ENCODE data around the gene SPEM3.
"Not testable (repeated sequence)": the region's sequence is repeated elsewhere in the genome, so short reads cannot be mapped to it uniquely, and the experiment has no call there.

SPEM3 gene

DNA sequence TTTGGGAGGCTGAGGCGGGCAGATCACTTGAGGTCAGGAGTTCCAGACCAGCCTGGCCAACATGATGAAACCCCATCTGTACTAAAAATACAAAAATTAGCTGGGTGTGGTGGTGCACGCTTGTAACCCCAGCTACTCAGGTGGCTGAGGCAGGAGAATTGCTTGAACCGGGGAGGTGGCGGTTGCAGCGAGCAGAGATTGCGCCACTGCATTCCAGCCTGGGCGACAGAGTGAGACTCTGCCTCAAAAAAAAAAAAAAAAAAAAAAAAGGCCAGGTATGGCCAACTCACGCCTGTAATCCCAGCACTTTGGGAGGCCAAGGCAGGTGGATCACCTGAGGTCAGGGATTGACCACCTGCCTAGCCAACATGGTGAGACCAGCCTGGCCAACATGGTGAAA lies 46.1 kb downstream of the SPEM3 start:
- not testable (repeated sequence) for H3K4me3 Mint-ChIP-seq; H3K9me3 Mint-ChIP-seq; DNase-seq (ENCODE audit: low spot score in 2 of 2); H3K27ac Mint-ChIP-seq; ATAC-seq (ENCODE audit: low read depth); H3K36me3 Mint-ChIP-seq; H3K27me3 Mint-ChIP-seq
- H3K4me1 Mint-ChIP-seq = peaks cover 32% of the 10 kb centered on the region

DNA sequence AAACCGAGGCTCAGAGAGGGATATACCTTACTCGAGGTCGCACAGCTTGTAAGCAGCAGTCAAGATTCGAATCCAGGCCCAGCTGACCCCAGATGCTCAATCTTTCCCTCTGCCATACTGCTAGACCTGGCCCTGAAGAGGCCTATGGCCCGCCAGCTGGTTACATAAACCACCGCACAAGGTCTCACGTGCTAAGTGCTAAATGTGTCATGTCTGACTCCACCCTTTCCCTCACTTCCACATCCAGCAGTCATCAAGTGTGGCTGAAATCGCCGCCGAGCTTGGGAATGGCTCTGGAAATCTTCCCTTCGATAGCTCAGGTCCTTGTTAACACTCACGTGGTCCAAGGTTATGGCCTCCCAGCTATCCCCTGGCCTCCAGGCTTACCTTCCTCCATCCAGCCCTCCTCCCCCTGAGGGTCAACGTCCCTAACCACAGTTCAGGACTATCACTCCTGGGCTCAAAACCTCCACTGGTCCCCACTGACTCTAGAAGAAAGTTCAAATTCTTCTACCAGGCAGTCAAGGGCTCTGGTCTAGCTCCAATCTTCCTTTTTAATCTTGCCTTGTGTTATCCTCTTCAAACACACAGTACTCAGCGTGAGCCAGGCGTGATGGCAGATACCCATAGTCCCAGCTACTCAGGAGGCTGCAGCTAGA lies 47.2 kb downstream of the SPEM3 start:
- Mint-ChIP-seq H3K9me3 (no peaks in the 10 kb centered on the region), H3K36me3 (no peaks in the 10 kb centered on the region), H3K4me1 (peaks cover 39% of the 10 kb centered on the region), H3K27ac (peak overlapping the region; percentile 29), H3K27me3 (no peaks in the 10 kb centered on the region), H3K4me3 (no peak overlapping the region)
- DNase-seq (ENCODE audit: low spot score in 2 of 2) (no peak), ATAC-seq (ENCODE audit: low read depth) (no peak)

DNA sequence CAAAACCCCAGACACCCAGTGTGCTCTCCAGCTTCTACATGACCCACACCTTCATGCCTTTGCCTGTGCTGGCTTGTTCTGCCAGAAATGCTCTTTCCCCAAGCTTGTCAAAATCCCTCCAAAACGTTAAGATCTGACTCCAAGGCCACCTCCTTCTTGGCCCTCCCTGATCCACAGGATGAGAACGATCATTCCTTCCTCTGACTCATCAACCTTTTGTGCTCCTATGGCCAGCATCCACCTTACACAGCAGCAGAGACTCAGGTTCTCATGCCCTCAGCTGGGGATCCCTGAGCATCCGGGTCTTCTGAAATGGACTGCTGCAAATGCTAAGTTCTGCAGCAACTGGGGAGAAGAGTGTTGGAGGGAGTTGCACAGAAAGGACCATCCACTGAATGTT lies 47.8 kb downstream of the SPEM3 start:
- Mint-ChIP-seq H3K4me1 (peaks cover 44% of the 10 kb centered on the region), H3K9me3 (no peaks in the 10 kb centered on the region), H3K36me3 (no peaks in the 10 kb centered on the region), H3K27me3 (no peaks in the 10 kb centered on the region), H3K27ac (peak overlapping the region; percentile 29), H3K4me3 (no peak overlapping the region)
- ATAC-seq (ENCODE audit: low read depth) (no peak), DNase-seq (ENCODE audit: low spot score in 2 of 2) (no peak)

DNA sequence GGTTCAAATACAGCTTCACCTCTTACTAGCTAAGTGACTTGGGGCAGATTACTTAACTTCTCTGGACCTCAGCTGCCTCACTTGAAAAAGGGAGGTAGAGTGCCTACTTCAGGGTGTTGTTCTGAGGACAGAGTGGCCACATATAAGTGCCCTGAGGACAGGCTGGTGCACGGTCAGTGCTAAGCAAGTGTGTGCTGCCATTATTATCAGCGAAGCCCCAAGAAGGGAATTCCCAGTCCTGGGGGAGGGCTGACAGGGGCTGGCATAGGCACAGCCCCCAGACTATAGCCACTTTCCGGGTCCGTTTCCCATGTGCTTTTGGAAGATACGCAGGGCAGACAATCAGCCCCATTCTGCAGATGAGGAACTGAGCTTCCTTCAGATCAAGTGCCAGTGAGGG lies 48.3 kb downstream of the SPEM3 start:
- ATAC-seq (ENCODE audit: low read depth) (no peak), DNase-seq (ENCODE audit: low spot score in 2 of 2) (no peak)
- H3K4me3 Mint-ChIP-seq = no peak overlapping the region
- H3K36me3 Mint-ChIP-seq = no peaks in the 10 kb centered on the region
- no peaks in the 10 kb centered on the region for H3K27me3 Mint-ChIP-seq
- H3K4me1 Mint-ChIP-seq = peaks cover 46% of the 10 kb centered on the region
- H3K9me3 Mint-ChIP-seq = no peaks in the 10 kb centered on the region
- peak overlapping the region; percentile 14 for H3K27ac Mint-ChIP-seq

DNA sequence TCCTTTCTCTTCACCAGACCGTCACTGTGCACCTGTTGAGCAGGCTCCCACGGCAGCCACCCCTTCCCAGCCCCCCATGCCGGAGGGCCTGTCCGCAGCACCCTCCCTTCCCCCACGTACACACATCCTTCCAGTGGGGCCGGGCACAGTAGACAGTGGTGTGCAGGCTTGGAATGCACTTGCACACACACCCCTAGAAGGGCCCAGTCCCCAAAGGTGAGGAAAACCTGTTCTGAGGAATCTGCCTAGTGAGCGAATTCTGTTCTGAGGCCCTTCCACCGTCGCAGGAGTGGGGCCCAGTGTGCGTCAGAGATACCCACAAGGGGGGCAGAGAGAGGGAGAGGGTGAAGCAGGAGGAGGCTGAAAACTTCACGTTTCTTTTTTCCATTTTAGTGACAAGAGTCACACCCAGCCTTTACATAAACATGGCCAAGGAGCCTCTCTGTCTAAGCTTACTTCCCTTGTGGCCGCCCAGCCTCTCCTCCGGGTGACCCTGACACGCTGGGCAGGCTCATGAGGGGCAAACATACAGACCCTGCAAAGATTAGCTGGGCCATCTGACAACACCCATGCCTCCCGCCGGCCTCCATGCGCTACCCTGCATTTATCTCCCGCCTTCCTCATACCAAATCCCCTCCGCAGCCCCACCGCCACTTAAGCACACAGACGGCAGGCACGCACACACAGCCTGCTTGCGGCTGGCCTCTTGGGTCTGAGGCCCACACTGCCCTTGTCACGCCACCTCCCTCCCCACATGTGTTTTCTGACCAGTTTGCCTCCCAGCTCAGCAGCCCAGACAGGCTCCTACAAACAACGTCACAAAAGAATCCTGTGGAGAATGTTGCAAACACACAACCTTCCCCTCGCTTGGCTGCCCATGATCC lies 49.0 kb downstream of the SPEM3 start:
- Mint-ChIP-seq H3K4me1 (peaks cover 50% of the 10 kb centered on the region), H3K9me3 (no peaks in the 10 kb centered on the region)

DNA sequence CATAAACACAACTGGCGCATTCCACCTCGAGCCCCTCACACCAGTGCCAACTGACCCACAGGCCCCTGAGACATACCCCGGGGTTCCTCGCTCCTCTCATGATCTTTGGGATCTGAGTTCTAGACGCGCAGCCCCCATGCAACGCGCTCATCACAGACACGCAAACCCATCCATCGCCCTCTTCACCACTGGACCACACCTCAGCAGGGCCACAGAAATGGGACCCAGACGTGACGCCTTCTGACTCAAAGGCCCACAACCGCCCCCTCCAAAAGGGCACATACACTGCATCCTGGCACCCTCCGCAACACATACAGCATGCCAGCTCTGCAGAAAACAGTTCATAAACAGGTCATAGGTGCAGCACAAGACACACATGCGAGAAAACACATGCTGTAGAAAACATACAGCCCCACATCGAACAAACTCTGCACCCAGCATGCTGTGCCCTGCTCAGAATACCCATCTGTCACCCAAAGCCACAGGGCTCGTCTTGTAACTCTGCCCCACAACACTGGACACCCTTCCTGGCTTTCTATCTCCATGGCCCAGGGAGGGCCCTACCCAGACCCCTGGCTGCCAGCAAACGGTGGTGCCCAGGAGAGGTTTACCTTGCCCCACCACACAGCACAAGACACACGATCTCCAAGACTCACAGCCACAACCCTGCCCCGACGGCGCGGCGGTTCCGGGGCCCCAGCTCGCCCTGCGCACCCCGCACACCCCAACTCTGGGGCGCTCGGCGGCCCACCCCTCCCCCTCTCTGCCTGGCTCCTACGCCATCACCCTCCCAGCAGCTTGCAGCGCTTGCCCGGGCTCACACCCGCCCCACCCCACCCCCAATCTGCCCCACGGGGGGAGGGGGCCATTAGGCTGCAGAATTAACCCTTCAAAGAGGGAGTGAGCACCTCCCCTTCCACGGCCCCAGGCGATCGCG lies 49.9 kb downstream of the SPEM3 start:
- ATAC-seq (ENCODE audit: low read depth) (peak; percentile 51), DNase-seq (ENCODE audit: low spot score in 2 of 2) (peak; percentile 59 to 62)
- Mint-ChIP-seq H3K4me1 (peaks cover 55% of the 10 kb centered on the region), H3K27me3 (no peaks in the 10 kb centered on the region), H3K27ac (peak overlapping the region; percentile 93), H3K36me3 (no peaks in the 10 kb centered on the region), H3K4me3 (peak overlapping the region; percentile 91), H3K9me3 (no peaks in the 10 kb centered on the region)

More for the DNA sequence above, 49.0 kb downstream of the SPEM3 start:
- Mint-ChIP-seq H3K4me3 (peak overlapping the region; percentile 91), H3K27ac (peak overlapping the region; percentile 93), H3K27me3 (no peaks in the 10 kb centered on the region), H3K36me3 (no peaks in the 10 kb centered on the region)
- ATAC-seq (ENCODE audit: low read depth) = no peak
- DNase-seq (ENCODE audit: low spot score in 2 of 2) = no peak

DNA sequence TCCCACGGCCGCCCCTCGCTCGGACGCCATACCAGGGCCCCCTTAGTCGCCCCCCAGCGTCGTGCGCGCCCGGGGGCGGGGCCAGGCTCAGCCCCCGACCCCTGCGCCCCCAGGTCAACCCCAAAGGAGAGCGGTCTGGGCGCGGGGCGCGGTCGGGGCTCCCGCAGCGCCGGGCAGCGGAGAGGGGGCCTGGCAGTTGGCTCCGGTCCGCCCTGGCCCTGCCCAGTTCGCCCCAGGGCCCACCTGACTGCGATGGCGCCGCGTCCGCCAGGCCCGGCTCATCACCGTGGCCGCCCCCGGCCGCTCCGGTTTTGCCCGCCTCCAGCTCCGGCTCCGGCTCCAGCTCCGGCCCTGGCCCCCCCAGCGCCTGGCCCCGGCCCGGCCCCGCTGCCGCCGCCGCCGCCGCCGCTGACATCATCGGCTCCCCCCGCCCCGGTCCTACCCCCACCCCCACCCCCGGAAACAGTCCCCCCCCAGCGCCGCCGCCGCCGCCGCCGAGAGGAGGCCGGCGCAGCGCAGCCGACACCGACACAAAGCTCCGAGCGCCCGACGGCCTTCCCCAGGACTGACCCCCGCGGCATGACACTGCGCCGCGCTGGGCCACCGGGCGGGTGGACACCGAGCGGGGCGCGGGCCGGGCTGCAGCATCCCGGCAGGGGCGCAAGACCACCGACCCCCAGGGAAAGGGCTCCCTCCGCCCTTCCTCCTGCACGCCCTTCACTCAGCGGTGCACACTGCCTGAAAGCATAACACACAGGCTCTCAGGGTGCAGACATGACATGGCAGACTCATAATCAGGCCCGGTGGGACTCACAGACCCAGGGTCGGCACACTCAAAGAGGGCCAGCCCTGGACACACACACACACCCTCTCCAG lies 50.8 kb downstream of the SPEM3 start, which contains the start of gene ZBTB4:
ZBTB4 (minus strand) TSS at position 419 of the 876 bp plus-strand sequence. CDS start 12,830 bp downstream, outside the sequence.
- peak within 1 kb of the TSS; percentile 93 for H3K27ac Mint-ChIP-seq
- peak; percentile 53 to 66 for DNase-seq (ENCODE audit: low spot score in 2 of 2)
- no peaks in the 10 kb centered on the region for H3K27me3 Mint-ChIP-seq
- H3K9me3 Mint-ChIP-seq = no peaks in the 10 kb centered on the region
- H3K4me3 Mint-ChIP-seq = peak within 1 kb of the TSS; percentile 91
- peaks cover 55% of the 10 kb centered on the region for H3K4me1 Mint-ChIP-seq
- no peaks in the 10 kb centered on the region for H3K36me3 Mint-ChIP-seq
- ATAC-seq (ENCODE audit: low read depth) = peak; percentile 11

DNA sequence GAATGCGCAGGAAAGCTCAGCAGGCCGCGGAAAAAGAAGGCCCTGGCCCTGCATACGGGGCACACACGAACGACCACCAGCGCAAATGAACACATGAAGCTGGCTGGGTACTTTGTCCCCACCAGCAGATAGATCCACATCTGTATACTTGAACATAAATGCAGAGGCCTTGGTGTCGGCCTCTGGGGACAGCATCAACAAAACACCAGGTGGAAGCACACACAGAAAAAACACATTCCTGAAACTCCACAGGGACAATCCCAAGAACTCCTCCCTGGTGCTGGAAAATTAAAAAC lies 51.4 kb downstream of the SPEM3 start:
- H3K4me3 Mint-ChIP-seq = peak overlapping the region; percentile 89
- H3K4me1 Mint-ChIP-seq = peaks cover 59% of the 10 kb centered on the region
- no peaks in the 10 kb centered on the region for H3K9me3 Mint-ChIP-seq
- ATAC-seq (ENCODE audit: low read depth) (no peak), DNase-seq (ENCODE audit: low spot score in 2 of 2) (no peak)
- H3K27me3 Mint-ChIP-seq = no peaks in the 10 kb centered on the region
- peak overlapping the region; percentile 92 for H3K27ac Mint-ChIP-seq
- no peaks in the 10 kb centered on the region for H3K36me3 Mint-ChIP-seq

DNA sequence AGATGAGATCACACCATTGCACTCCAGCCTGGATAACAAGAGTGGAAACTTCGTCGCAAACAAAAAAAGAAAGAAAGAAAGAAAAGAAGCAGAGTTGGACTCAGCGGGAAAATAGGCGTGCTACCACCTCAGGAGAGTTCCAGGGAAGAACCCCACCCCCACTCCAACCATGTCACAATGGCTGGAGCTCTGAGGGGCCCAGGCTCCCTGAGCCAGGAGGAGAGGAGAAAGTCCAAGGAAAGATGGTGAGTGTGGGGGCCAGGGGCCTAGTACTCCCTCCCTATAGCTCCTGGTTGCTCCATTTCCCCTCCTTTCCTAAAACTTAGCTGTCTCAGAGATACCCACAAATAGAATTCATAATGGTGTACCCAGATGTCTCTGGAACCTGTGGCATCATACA lies 52.6 kb downstream of the SPEM3 start, which contains the start of gene SLC35G6:
SLC35G6 (plus strand) TSS at position 172 of the 400 bp plus-strand sequence; CDS start at position 243, 71 bp downstream.
- not testable (repeated sequence) for H3K36me3 Mint-ChIP-seq; ATAC-seq (ENCODE audit: low read depth); DNase-seq (ENCODE audit: low spot score in 2 of 2); H3K27me3 Mint-ChIP-seq; H3K9me3 Mint-ChIP-seq
- peak within 1 kb of the TSS; percentile 100 for H3K27ac Mint-ChIP-seq
- peaks cover 62% of the 10 kb centered on the region for H3K4me1 Mint-ChIP-seq
- peak within 1 kb of the TSS; percentile 99 for H3K4me3 Mint-ChIP-seq

DNA sequence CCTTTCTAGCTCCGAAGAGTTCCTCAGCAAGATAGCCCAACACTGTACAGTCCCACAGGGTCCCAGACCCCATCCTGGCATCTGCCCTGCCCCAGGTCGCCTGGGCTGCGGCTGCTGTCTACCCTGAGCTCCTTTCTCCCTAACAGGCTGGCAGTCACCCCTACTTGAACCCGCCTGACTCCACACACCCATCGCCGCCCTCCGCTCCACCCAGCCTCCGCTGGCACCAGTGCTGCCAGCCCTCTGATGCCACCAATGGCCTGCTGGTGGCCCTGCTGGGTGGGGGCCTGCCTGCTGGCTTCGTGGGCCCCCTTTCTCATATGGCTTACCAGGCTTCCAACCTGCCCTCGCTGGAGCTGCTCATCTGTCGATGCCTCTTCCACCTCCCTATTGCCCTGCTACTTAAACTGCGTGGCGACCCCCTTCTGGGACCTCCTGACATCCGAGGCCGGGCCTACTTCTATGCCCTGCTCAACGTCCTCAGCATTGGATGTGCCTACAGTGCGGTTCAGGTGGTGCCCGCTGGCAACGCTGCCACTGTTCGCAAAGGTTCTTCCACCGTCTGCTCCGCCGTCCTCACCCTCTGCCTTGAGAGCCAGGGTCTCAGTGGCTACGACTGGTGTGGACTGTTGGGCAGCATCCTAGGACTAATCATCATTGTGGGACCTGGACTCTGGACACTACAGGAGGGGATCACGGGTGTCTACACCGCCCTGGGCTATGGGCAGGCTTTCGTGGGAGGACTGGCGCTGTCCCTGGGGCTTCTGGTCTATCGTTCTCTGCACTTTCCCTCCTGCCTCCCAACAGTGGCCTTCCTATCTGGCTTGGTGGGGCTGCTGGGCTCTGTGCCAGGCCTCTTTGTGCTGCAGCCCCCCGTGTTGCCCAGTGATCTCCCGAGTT lies 53.4 kb downstream of the SPEM3 start:
- Mint-ChIP-seq H3K27ac (peak overlapping the region; percentile 100), H3K4me1 (peaks cover 60% of the 10 kb centered on the region), H3K4me3 (peak overlapping the region; percentile 99)
- not testable (repeated sequence) for H3K27me3 Mint-ChIP-seq; H3K36me3 Mint-ChIP-seq; H3K9me3 Mint-ChIP-seq; DNase-seq (ENCODE audit: low spot score in 2 of 2); ATAC-seq (ENCODE audit: low read depth)

Measured in memory B cell (primary cell).